Upper lobe of left lung (tissue), 4 donors: ENCODE data around the gene RUNX2.

ENCODE experiments used
- CTCF ChIP-seq, 6 experiments: fragments of 450-650 bp in 4 of 6; fragments of 200-600 bp in 2 of 6; sonication (generic) in 2 of 6; IDR thresholded peaks; one replicate each; pipeline ENCODE4 v1.5.1; 2016 to 2019; ENCODE audit warnings: antibody characterized with exemption in 6 of 6
- EP300 ChIP-seq, 4 donors: sonication (generic); formaldehyde crosslinking; IDR thresholded peaks; one replicate each; pipeline ENCODE4 v1.5.1; 2017; ENCODE audit warnings: antibody characterized with exemption in 4 of 4, control low read depth in 2 of 4
- POLR2A ChIP-seq, 4 donors: fragments of 450-650 bp; IDR thresholded peaks; one replicate each; pipeline ENCODE4 v1.5.1; 2016 to 2017; ENCODE audit warnings: antibody characterized with exemption in 4 of 4, mild to moderate bottlenecking in 2 of 4

GRCh38 chr6:45611491-45611890, 283.4 kb downstream of the RUNX2 start:
- TF ChIP-seq CTCF (IDR thresholded peaks at IDR 0.05), result no peak
- TF ChIP-seq POLR2A (IDR thresholded peaks at IDR 0.05), result no peak
- no peak for TF ChIP-seq EP300 (IDR thresholded peaks at IDR 0.05)
